OCI-LY1 (cell line): ENCODE data around the gene ANTXRL.

Experiments used
- H2AFZ ChIP-seq: fragments of 200-600 bp; sonication (generic), shearing (Covaris generic); 2 replicates; pipeline ENCODE4 v1.6.0; 2014; ENCODE audit warnings: antibody characterized with exemption, mild to moderate bottlenecking, low read length
- H3F3A ChIP-seq: fragments of 200-600 bp; sonication (generic), shearing (Covaris generic); 2 replicates; pipeline ENCODE4 v1.6.0; 2014; ENCODE audit warnings: mild to moderate bottlenecking, antibody characterized with exemption, low read length, moderate library complexity; ENCODE audit not compliant: insufficient read depth
- H3K27ac ChIP-seq: fragments of 200-600 bp; sonication (generic); 2 replicates; pipeline ENCODE4 v1.5.1; 2014; ENCODE audit warnings: low read length, mixed run types, mild to moderate bottlenecking, low read depth; ENCODE audit not compliant: poor library complexity, severe bottlenecking
- H3K27me3 ChIP-seq: fragments of 200-600 bp; sonication (generic); 2 replicates; pipeline ENCODE4 v1.6.0; 2014; ENCODE audit warnings: antibody characterized with exemption, mild to moderate bottlenecking, low read length, moderate library complexity; ENCODE audit not compliant: insufficient read depth
- H3K36me3 ChIP-seq: fragments of 200-600 bp; sonication (generic); 2 replicates; pipeline ENCODE4 v1.6.1; 2014; ENCODE audit warnings: mild to moderate bottlenecking, antibody characterized with exemption, low read length, moderate library complexity, mixed read lengths; ENCODE audit not compliant: insufficient read depth
- H3K4me1 ChIP-seq: fragments of 200-600 bp; sonication (generic); 2 replicates; pipeline ENCODE4 v1.5.1; 2014; ENCODE audit warnings: mild to moderate bottlenecking, low read length, moderate library complexity; ENCODE audit not compliant: insufficient read depth, severe bottlenecking
- H3K4me2 ChIP-seq: fragments of 200-600 bp; sonication (generic), shearing (Covaris generic); 2 replicates; pipeline ENCODE4 v1.6.1; 2014; ENCODE audit warnings: low read length
- H3K4me3 ChIP-seq: fragments of 200-600 bp; sonication (generic); 2 replicates; pipeline ENCODE4 v1.5.1; 2014; ENCODE audit warnings: low read length, low read depth, mild to moderate bottlenecking, mixed read lengths; ENCODE audit not compliant: poor library complexity, severe bottlenecking
- H3K79me2 ChIP-seq: fragments of 200-600 bp; shearing (Covaris generic); 2 replicates; pipeline ENCODE4 v1.6.1; 2016; ENCODE audit warnings: mixed run types, low read length, mixed read lengths; ENCODE audit not compliant: insufficient read depth
- H3K9ac ChIP-seq: fragments of 200-600 bp; sonication (generic), shearing (Covaris generic); 2 replicates; pipeline ENCODE4 v1.6.1; 2014; ENCODE audit warnings: mild to moderate bottlenecking, low read length, mixed read lengths
- H3K9me2 ChIP-seq: fragments of 200-600 bp; sonication (generic), shearing (Covaris generic); 2 replicates; pipeline ENCODE4 v1.6.1; 2014; ENCODE audit warnings: low read depth, mild to moderate bottlenecking, low read length, mixed read lengths
- H3K9me3 ChIP-seq: fragments of 200-600 bp; shearing (Covaris generic); 2 replicates; pipeline ENCODE4 v1.6.1; 2014; ENCODE audit warnings: low read length, mixed read lengths
- H4K20me1 ChIP-seq: fragments of 200-600 bp; sonication (generic), shearing (Covaris generic); 2 replicates; pipeline ENCODE4 v1.6.0; 2016; ENCODE audit warnings: mild to moderate bottlenecking, low read length; ENCODE audit not compliant: insufficient read depth
- EZH2 ChIP-seq: fragments of 200-600 bp; sonication (generic), shearing (Covaris generic); IDR thresholded peaks from 2 replicates; pipeline ENCODE4 v1.8.0; 2017; ENCODE audit warnings: borderline replicate concordance, mixed run types, mild to moderate bottlenecking, antibody characterized with exemption, low read length, moderate library complexity, mixed read lengths
- TF ChIP-seq, protein P1 (sequence below): fragments of 200-600 bp; sonication (generic), shearing (Covaris generic); IDR thresholded peaks from 2 replicates; pipeline ENCODE4 v1.5.1; 2017; ENCODE audit warnings: mild to moderate bottlenecking, antibody characterized with exemption, low read length, moderate library complexity, mixed read lengths

Gene ANTXRL

DNA sequence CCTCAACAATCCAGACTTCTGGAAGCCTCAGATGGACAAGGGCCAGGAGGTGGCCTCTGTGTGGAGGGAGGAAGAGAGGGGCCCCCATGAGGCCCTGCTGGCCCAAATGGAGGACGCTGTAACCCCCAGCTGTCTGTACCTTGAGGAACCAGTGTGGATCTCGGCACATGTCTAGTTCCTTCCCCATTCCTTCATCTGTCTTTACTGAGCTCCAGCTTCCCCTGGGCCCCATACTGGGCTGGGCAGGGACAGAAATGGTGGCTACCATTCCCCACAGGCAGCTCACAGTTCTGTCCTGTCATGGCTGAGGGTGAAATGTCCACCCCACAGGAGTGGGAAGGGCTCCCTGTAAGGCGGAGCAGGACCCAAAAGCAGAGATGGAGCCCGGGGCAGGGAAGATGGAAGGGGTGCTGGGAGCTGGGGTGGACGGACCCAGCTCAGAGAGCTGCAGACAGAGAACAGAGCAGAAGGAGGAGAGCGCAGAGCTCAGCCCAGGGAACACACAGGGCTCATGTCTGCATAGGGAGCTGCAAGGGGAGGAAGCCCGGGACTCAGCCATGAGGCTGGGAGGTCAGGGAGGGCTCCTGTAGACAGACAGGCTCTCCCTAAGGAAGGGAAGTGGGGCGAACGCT is 22.8 kb downstream of the ANTXRL start:
- Histone ChIP-seq H3K4me3 (no peak overlapping the region), H3K4me1 (no peaks in the 10 kb centered on the region), H3K9me2 (no peaks in the 10 kb centered on the region), H3K27me3 (peaks cover 15% of the 10 kb centered on the region; the same call in 1 of the 2 replicates), H3K9ac (no peak overlapping the region), H3K9me3 (no peaks in the 10 kb centered on the region), H2AFZ (no peak overlapping the region), H3K27ac (no peak overlapping the region), H3K4me2 (no peak overlapping the region), H4K20me1 (no peaks in the 10 kb centered on the region), H3K79me2 (no peaks in the 10 kb centered on the region), H3K36me3 (no peaks in the 10 kb centered on the region), H3F3A (no peaks in the 10 kb centered on the region)
- TF ChIP-seq, protein P1, sequence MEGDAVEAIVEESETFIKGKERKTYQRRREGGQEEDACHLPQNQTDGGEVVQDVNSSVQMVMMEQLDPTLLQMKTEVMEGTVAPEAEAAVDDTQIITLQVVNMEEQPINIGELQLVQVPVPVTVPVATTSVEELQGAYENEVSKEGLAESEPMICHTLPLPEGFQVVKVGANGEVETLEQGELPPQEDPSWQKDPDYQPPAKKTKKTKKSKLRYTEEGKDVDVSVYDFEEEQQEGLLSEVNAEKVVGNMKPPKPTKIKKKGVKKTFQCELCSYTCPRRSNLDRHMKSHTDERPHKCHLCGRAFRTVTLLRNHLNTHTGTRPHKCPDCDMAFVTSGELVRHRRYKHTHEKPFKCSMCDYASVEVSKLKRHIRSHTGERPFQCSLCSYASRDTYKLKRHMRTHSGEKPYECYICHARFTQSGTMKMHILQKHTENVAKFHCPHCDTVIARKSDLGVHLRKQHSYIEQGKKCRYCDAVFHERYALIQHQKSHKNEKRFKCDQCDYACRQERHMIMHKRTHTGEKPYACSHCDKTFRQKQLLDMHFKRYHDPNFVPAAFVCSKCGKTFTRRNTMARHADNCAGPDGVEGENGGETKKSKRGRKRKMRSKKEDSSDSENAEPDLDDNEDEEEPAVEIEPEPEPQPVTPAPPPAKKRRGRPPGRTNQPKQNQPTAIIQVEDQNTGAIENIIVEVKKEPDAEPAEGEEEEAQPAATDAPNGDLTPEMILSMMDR: no peak
- TF ChIP-seq EZH2: no peak

DNA sequence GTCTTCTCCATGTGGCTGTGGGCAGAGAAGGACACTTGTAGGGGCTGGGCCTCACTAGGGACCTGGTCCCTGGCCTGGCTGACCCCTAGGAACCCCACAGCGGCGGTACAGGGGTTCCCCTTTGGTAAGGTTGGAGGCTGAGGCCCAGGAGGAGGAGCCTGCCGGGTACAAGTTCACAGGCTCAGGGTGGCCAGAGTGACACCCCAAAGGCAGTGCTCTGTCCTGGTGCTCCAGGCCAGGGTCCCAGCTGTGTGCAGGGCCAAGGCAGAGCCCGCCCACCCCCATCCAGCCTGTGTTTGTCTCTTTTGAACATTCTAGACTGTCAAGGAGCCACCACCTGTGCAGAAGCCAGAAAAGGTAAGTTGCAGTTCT is 23.3 kb downstream of the ANTXRL start:
- TF ChIP-seq EZH2: no peak
- TF ChIP-seq, protein P1: no peak
- Histone ChIP-seq H3K79me2 (no peaks in the 10 kb centered on the region), H3K36me3 (no peaks in the 10 kb centered on the region), H3F3A (no peaks in the 10 kb centered on the region), H3K4me3 (no peak overlapping the region), H2AFZ (no peak overlapping the region), H3K27me3 (peaks cover 15% of the 10 kb centered on the region; the same call in 1 of the 2 replicates), H3K9me2 (no peaks in the 10 kb centered on the region), H3K9me3 (no peaks in the 10 kb centered on the region), H3K4me1 (no peaks in the 10 kb centered on the region), H3K27ac (no peak overlapping the region), H3K4me2 (no peak overlapping the region), H4K20me1 (no peaks in the 10 kb centered on the region), H3K9ac (no peak overlapping the region)

DNA sequence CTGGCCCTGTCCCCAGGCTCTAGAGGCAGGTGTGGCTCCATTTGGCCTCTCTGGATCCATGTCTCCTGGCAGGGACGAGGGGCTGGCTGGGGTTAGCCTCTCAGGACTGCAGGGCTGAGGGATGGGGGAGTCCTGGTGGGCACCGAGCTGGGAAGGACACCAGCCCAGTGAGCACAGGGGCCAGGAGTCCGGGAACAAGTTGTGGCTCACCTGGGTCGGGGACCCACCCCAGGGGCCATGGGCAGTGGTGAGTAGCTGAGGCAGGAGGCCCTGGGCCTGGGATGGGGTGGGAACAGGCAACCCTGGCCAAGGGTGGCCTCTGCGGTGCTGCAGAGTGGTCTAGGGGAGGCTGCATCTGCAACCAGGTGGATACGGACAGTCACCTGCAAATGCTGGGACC is 24.1 kb downstream of the ANTXRL start:
- Histone ChIP-seq H3K9me2 (no peaks in the 10 kb centered on the region), H3K9ac (no peak overlapping the region), H3F3A (no peaks in the 10 kb centered on the region), H3K4me3 (no peak overlapping the region), H2AFZ (no peak overlapping the region), H3K4me1 (no peaks in the 10 kb centered on the region), H4K20me1 (no peaks in the 10 kb centered on the region), H3K4me2 (no peak overlapping the region), H3K27ac (no peak overlapping the region), H3K79me2 (no peaks in the 10 kb centered on the region), H3K36me3 (no peaks in the 10 kb centered on the region), H3K27me3 (peaks cover 15% of the 10 kb centered on the region; the same call in 1 of the 2 replicates), H3K9me3 (no peaks in the 10 kb centered on the region)
- TF ChIP-seq, protein P1: no peak
- no peak for TF ChIP-seq EZH2
